GM13977 (cell line): ENCODE data around the gene ANXA8.
A peak's percentile ranks its signal among the peaks of the same experiment; 100 is the strongest.
"Not testable (repeated sequence)": the region's sequence is repeated elsewhere in the genome, so short reads cannot be mapped to it uniquely, and the experiment has no call there.

Source experiments
- DNase-seq: peaks from one replicate; pipeline ENCODE4 v3.0.0; 2012; ENCODE audit warnings: low spot score
- CTCF ChIP-seq: IDR thresholded peaks from 2 replicates; pipeline ENCODE4 v1.5.1; 2012; ENCODE audit warnings: mild to moderate bottlenecking, control low read depth; ENCODE audit not compliant: insufficient read depth; ENCODE audit errors: extremely low read depth, missing control alignments
- in situ Hi-C: fragments of 300-500 bp; cut with MboI; formaldehyde crosslinking; loops from one replicate; pipeline ENCODE4 v1.12.0; 2022; ENCODE audit warnings: low sequenced_read_pairs, low pct_unique_long_range_greater_than_20kb, mixed read lengths, inconsistent platforms; ENCODE audit not compliant: unreplicated experiment

Gene ANXA8

GRCh38 chr10:47456794-47457527 lies 27.0 kb downstream of the ANXA8 start:
- in situ Hi-C loops: no loop called here
- TF ChIP-seq CTCF: no peak
- no peak for DNase-seq

GRCh38 chr10:47456079-47456785 lies 27.7 kb downstream of the ANXA8 start:
- in situ Hi-C loops: no loop called here
- no peak for TF ChIP-seq CTCF
- no peak for DNase-seq

- in situ Hi-C loops: not testable (repeated sequence)
Observed at GRCh38 chr10:47455350-47456078, 28.4 kb downstream of the ANXA8 start.

GRCh38 chr10:47454780-47455058 lies 29.2 kb downstream of the ANXA8 start:
- no peak for TF ChIP-seq CTCF
- no peak for DNase-seq
- in situ Hi-C loops: no loop called here

More at GRCh38 chr10:47455350-47456078, 28.4 kb downstream of the ANXA8 start:
- not testable (repeated sequence) for DNase-seq

DNA sequence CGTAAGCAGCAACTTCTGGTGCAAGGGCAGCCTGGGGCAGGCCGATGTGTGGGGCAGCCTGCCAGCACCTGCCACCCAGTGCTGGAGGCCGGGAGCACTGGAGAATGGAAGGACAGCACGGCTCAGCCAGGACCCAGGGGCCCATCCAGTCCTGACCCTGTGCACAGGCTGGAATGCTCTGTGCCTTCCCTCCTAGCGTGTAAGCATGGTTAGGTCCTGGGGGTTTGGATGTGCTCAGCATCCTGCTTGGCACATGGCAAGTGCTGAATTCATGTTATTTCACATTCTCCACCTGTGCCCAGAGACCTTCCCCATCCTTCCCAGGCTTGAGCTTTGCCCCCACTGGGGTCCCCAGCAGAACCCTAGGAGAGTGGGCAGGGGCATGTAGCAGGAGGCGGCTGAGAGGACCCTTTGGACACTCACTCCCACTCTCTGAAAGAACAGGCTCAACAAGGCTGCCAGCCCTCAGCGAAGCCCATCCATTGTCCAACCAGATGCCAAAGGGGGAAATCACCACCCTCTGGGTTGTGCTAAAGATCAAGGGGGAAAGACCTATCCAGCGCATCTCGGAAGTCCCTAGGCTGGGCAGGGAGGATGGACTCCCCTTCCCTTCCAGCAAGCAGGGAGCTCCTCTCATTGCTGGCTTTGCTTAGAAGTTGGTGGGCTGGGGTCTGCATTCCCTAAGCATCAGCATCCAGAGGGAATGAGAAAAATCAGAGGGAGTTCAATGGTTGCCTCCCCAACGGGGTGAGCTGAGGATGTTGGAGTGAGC lies 29.7 kb downstream of the ANXA8 start:
- in situ Hi-C loops: no loop called here
- no peak for TF ChIP-seq CTCF

GRCh38 chr10:47453141-47454007 lies 30.5 kb downstream of the ANXA8 start:
- in situ Hi-C loops: no loop called here
- no peak for TF ChIP-seq CTCF
- DNase-seq: no peak

More for the DNA sequence above, 29.7 kb downstream of the ANXA8 start:
- peak; percentile 19 for DNase-seq
